Measurements from ENCODE around the gene ARHGAP10. TPM values are rescaled to one million over a fixed set of nuclear protein-coding genes. Genes with fewer than 3 reads are reported as not detected.
A peak's percentile ranks its signal among the peaks of the same experiment; 100 is the strongest.

ARHGAP10 gene, protein sequence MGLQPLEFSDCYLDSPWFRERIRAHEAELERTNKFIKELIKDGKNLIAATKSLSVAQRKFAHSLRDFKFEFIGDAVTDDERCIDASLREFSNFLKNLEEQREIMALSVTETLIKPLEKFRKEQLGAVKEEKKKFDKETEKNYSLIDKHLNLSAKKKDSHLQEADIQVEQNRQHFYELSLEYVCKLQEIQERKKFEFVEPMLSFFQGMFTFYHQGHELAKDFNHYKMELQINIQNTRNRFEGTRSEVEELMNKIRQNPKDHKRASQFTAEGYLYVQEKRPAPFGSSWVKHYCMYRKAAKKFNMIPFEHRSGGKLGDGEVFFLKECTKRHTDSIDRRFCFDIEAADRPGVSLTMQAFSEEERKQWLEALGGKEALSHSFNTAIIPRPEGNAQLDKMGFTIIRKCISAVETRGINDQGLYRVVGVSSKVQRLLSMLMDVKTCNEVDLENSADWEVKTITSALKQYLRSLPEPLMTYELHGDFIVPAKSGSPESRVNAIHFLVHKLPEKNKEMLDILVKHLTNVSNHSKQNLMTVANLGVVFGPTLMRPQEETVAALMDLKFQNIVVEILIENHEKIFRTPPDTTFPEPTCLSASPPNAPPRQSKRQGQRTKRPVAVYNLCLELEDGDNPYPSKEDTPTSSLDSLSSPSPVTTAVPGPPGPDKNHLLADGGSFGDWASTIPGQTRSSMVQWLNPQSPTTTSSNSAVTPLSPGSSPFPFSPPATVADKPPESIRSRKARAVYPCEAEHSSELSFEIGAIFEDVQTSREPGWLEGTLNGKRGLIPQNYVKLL
- 10 to 100 TPM; 41.4 to 46.5 TPM for total RNA-seq
- long read RNA-seq, transcript ARHGAP10-201 (23 exons, 3,299 nt) = major isoform, 7 of 17 reads
- long read RNA-seq, partial matches to known transcripts = 3 of 17 reads
- long read RNA-seq, other reads (novel, unspliced or antisense) = 7 of 17 reads

DNA sequence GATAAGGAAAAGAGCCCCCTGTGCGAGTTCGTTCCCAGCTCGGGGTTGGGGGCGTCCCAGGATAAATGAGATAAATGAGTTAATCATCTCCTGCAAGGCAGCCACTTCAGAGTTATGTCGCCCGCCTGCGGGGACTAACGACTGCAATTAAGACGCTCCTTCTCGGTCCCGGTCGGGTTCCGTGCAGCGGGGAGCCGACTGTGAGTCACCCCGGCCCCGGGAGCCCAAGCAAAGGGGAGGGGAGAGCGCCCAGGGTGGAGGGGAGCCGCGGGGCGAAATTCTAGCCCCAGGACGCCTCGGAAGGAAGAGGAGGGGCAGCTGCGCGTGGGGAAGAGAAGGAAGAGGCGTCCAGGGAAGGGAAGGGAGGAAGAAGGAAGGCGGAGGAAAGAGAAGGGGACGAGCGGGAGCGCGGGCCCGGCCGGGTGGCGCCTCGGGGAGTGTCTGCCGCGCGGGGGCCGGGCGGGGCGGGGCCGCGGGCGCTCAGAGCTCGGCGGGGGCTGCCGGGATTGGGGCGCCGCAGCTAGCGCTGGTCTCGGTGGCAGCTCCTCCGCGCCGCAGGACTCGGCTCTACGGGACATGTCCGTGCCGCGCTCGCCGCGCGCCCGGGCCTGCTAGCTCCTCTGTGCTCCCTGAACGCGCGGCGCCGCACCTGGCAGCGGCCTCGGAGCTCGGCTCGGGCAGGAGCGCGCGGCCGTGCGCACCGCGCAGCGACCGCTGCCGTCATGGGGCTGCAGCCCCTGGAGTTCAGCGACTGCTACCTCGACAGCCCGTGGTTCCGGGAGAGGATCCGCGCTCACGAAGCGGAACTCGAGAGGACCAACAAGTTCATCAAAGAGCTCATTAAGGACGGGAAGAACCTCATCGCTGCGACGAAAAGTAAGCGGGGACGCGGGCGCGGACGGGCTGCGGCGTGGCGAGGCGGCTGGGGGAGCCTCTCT lies at the start of gene ARHGAP10:
Gene ARHGAP10 (plus strand): TSS at position 509 of the 938 bp plus-strand sequence. CDS start 214 bp downstream, at position 723.
- peak; percentile 88 to 91 for ATAC-seq

DNA sequence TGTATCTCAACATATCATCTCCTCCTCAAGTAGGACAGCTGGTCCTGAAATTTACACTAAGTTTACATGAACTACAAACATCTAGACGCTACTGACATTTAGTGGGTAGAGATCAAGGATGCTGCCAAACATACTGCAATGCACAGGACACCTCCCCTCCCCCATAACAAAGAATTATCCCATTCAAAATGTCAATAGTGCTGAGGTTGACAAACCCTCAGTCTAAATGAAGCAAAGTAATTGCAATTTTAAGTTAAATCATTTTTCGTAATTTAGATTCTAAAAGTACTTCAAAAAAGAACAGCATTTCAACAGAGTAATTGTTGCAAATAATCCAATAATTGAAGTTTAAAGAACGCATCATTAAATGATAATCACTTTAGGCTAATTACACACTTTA lies 49.1 kb upstream of the ARHGAP10 start:
- ATAC-seq (no peak), DNase-seq (no peak)
- intact Hi-C loops (cut with DNase I) = no loop called here

More for the DNA sequence above, at the start of gene ARHGAP10:
- DNase-seq = peak; percentile 81
- intact Hi-C loops (cut with DNase I) = loop anchor here (5.0 to 10.0 kb wide), 3 partner anchors 103 to 135 kb away; no protein-coding TSS in a partner anchor

DNA sequence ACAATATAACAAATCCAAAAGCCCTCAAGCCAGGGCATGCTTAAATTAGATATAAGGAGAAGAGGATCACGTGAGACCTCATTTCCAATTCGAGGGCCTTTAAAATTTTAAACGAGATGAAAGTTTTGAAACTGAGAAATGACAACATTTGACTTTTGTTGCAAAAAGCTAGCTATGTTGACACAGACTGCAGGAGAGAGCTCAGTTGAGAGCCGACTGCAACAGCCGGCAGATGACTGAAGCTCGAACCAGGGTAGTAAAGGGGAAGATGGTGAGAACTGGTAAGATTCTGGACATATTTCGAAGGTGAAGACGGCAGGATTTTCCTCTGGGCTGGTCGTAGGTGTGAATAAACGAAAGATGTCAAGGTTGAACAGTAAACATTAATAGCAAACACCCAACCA lies 48.7 kb upstream of the ARHGAP10 start:
- intact Hi-C loops (cut with DNase I) = no loop called here
- DNase-seq (no peak), ATAC-seq (peak; percentile 46 to 52)

DNA sequence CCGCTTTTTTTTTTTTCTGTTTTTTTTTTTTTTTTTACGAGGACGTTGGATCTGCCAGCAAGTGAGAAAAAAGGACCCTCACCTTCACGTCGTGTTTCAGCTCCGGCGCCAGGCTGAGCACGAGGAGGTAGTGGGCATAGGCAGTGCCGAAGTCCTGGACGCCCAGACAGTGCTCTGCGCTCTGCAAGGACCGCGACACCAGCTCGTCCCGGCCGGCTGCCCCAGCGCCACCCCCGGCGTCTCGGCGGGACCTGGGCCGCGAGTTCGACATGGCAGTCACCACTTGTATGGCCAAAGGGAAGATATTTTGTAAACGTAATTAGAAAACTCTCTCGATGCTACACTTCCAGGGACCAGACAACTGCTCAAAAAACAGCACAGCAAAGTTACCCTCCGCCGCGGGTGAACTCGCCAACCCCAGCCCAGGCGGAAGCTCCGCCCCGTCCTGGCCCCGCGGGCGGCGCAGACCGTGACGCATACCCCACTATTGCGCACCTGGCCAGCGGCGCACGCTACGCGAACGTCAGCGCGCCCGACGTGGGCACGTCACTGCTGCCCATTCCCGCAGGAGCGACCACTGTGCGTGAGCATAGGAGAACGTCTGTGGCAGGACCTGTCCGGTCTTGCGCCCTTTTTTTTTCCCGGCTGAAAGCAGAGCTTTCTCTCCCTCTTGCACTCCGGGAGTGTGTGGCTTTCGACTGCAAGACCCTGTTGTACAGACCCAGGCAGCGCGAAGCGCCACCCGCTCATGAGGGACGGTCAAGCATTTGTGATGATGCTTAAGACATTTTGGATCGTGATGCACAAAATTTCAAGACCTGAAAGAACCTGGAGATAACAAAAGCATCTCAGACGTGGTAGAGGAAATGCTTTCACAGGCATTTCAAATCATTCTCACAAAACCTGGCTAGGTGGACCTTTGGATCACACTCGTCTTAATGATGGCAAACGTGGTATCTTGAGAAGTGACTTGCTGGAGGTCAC lies 47.9 kb upstream of the ARHGAP10 start, which contains the start of gene PRMT9:
Gene PRMT9 (minus strand): TSS at position 447 of the 984 bp plus-strand sequence. CDS start 176 bp downstream, at position 271.
- DNase-seq (peak; percentile 93), ATAC-seq (peak; percentile 100)
- intact Hi-C loops (cut with DNase I) = no loop called here

DNA sequence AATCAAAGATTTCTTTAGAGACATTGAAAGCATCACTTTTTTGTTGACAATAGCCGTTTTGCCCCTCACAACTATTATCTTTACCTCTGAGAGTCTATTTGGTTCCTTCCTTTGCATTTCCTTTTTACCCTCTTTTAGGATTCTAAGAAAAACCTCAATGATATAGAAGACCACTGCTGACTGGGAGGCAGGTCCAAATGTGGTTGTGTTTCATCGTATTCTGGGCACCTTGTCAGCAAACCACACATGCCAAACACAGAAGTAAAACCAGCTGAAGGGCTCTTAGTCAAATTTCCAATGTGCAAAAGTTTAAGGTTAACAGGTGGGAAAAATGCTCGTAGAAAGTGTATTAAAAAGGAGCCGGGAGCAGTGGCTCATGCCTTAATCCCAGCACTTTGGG lies 42.8 kb upstream of the ARHGAP10 start:
- intact Hi-C loops (cut with DNase I) = no loop called here
- no peak for DNase-seq
- ATAC-seq = no peak

DNA sequence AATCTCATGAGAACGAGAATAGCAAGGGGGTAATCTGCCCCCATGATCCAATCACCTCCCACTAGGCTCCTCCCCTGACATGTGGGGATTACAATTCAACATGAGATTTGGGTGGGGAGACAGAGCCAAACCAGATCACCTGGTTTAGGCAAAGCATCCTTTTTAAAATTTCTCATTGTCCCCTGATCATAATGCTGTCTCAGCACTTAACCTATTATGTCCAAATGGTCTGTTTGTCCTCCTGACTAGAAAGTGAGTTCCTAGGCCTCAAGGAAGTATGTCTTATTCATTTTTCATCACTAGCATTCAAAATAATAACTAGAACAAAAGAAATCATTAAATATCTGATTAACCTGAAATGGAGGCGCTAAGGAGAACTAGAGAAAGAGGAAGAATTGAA lies 40.1 kb upstream of the ARHGAP10 start:
- intact Hi-C loops (cut with DNase I) = no loop called here
- no peak for DNase-seq
- ATAC-seq = no peak

DNA sequence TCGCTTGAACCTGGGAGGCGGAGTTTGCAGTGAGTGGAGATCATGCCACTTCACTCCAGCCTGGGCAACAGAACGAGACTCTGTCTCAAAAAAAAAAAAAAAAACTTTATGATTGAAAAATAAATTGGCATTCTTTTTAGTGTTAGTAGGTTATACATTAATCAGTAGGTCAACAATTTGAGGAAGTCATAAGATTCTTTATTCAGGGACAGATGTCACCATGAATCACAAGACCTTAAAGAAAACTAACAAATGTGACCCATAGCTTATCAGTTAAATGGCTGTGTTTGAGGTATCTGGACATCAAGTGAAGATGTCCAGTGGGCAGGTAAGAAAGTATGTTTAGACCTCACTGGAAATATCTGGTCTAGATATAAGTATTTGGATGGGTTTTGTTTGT lies 38.7 kb upstream of the ARHGAP10 start:
- ATAC-seq = no peak

DNA sequence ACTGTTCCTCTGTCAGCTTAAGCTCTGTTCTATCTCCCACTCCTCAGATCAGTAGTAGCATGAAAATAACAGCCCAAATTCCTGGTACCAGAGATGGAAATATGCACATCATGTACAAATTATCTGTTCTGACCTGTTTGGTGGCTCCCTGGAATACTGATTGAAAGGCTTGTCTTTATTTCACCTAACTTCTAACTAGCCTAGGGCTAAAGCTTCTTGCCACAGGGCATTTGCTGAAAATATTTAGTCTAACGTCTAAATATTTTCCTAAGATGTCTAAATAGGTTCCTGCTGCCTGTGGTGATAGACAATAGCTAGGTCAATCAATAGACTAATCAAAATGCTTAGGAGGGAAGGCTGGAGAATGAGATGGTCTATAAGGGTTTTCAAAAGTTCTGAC lies 35.0 kb upstream of the ARHGAP10 start:
- intact Hi-C loops (cut with DNase I) = no loop called here
- DNase-seq (no peak), ATAC-seq (no peak)

More for the DNA sequence above, 38.7 kb upstream of the ARHGAP10 start:
- DNase-seq = no peak
- intact Hi-C loops (cut with DNase I) = no loop called here

DNA sequence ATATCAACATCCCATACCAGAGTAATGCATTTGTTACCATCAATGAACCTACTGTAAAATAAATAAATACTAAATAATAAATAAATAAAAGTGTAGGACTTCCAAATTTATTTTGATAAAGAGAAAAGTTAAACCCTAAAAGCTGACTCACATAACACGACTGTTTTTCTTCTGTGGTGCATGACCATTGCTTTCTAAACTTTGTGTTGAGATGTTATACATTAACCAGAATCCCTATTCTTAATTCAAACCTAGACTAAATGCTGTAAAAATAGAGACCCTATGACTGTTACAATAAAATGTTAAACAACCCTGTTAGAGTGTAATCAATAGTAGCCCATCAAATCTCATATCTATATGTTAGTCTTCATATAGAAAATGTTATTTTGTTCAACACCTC lies 27.0 kb upstream of the ARHGAP10 start:
- DNase-seq (no peak), ATAC-seq (no peak)
- intact Hi-C loops (cut with DNase I) = no loop called here

DNA sequence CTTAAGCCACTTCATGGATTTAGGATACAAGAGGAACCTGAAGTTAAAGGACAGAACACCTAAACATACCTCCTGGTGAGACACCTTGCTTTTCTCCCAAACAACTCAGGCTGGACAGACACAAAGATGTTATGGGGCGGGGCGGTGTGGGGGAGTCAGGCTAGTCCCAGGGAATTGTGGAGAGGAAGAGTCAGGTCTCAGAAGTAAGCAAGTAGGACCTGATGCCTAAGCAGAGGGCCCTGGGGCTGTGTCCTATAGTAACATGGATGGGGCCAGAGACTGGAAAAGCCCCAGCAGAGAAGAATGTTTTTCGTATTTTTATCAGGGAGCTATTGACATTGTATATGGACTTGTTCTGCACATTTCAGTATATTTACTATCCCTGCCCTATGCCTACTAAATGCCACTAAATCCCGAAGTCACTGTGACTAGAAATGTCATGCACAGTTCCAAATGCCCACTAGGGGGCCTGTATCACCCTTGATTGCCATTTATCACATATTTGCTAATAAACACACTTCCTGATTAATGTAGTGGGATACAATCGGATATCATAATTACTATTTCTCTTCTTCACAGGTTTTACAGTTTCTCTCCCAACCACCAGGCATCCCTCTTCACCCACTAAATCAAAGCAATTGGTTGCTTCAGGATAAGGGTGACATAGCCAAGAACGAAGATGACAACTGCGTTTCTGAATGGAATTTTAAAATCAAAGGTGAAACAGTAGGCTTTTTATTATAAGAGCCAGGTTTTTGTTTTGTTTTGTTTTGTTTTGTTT lies 23.8 kb upstream of the ARHGAP10 start:
- DNase-seq (peak; percentile 42), ATAC-seq (peak; percentile 57 to 68)
- intact Hi-C loops (cut with DNase I) = loop anchor here (1.0 to 2.0 kb wide), 2 partner anchors 158 to 159 kb away; no protein-coding TSS in a partner anchor

DNA sequence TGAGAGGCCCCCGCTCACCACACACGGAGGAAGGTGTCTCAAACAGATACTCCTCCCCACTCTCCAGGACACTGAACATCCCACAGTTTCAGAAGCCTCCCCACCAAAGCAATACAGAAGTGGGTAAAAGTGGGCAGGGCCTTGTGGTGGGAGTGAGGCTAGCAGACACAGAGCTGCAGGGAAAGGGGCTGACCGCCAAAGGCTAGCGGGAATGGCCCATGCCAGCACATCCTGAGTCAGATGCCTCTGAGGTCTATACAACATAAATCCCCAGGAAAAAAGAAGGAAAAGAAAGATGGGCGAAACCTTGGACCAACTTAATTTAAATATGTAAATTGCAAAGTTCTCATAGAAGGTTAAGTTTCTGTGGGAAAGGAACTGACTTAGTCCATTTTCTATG lies 21.9 kb upstream of the ARHGAP10 start:
- ATAC-seq (no peak), DNase-seq (no peak)
- intact Hi-C loops (cut with DNase I) = loop anchor here in 1 of 2 donors (2.0 kb wide), 1 partner anchor 157 kb away; no protein-coding TSS in a partner anchor

DNA sequence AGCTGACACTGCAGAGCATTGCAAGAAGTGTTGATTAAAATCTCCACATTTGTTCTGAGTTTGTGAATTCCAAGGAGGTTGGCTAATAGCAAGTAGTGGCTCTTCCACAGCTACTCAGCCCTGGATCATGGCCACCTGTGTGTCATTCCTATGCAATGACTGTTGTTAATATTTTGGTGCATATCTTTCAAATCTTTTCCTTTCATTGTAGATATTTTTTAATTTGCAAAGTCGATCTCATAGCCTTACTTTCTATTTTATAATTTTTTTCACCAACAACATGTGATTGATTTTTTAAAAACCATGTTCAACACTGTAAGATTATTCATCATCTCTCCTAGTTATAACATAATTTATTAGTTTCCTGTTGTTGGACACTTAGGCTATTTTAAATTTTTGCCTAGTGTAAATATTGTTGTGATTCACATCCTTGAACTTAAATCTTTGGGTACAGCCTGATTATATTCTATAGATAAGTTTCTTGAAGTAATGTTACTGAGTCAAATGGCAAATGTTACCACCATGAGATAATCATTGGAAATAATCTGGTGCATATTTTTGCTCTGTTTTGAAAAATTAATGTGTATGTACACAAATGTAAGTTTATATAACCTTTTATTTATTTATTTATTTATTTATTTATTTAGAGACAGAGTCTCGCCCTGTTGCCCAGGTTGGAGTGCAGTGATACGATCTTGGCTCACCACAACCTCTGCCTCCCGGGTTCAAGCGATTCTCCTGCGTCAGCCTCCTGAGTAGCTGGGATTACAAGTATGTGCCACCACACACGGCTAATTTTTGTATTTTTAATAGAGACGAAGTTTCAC lies 17.1 kb upstream of the ARHGAP10 start:
- intact Hi-C loops (cut with DNase I) = no loop called here
- no peak for DNase-seq
- ATAC-seq = peak; percentile 46 to 71

DNA sequence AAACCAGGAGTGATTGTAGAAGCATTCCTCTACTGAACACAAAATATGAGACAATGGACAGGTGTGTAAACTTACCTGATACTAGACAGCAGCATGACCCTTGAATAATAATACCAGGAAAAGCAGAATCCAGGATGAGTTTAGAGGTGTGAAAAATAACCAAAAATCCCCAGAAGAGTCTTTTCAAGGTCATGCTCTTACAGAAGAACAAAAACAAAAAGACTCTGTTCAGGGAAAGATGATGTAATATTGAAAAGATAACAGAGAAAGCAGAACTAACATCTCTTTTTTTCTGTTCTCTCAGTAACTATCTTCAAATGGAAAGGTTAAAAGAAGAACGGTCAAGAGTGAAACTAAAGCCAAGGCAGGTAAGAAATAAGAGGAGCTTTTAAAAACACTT lies 14.0 kb upstream of the ARHGAP10 start:
- intact Hi-C loops (cut with DNase I) = no loop called here
- DNase-seq (no peak), ATAC-seq (no peak)

DNA sequence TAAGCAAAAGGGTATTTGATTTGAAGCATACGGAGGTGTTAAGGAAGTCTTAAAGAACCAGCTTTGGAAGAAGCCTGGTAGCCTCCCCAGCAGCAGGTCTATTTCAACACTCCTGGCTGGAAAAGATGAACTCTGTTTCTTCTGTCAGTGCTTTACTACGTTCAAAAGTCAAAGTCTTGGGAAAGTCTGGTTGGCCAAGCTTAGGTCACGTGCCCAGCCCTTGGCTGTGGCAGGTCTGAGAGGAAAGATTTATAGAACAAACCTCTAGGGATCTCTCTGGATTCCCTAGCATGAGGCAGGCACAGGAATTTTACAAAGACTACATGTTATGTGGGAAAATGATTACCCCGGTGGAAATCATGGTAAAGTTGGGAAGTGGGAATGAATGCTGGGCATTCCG lies 8.6 kb upstream of the ARHGAP10 start:
- ATAC-seq = peak in 1 of 2 donors; percentile 89
- intact Hi-C loops (cut with DNase I) = no loop called here

DNA sequence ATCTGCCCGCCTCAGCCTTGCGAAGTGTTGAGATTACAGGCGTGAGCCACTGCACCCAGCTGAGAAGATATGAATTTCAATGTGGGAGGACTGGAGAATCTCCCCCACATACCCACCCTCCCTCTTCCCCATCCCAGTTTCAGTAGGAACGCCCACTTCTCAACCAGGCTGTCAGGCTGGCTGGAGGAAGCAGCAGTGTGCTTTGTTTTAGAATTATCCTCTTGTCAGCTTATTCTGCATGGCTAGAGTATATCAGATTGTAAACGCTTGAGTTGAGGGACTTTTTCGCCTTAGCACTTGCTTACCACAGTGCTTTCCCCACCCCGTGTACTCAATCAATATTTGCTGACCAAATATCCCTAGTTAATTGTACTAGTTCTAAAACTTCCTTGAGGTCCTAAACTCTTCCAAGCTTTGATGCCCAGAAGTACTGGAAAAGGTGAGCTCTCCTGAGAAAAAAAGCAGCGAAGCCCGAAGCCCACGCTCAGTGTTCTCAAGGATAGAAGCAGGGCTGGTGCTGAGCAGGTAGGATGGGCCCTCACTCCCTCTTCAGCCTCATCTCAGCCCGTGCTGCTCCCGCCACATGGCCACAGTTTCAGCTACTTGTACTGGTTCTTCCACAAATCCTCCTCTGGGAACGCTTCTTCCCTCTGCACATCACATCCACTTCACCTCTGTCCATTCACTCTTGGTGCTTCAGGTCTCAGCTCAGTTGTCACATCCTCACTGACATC lies 7.3 kb upstream of the ARHGAP10 start:
- ATAC-seq = no peak
- DNase-seq = no peak
- intact Hi-C loops (cut with DNase I) = no loop called here

More for the DNA sequence above, 8.6 kb upstream of the ARHGAP10 start:
- no peak for DNase-seq

Data from left cardiac atrium (tissue), 4 donors.